ENCODE results near the gene SLC41A3.

Gene SLC41A3

GRCh38 chr3:126080970-126081369, 3.0 kb downstream of the SLC41A3 start:
- no peak for DNase-seq

- no peak for DNase-seq
Measured at GRCh38 chr3:126078866-126079265, 5.1 kb downstream of the SLC41A3 start.

- no peak for DNase-seq
Measured at GRCh38 chr3:126077754-126078153, 6.2 kb downstream of the SLC41A3 start.

GRCh38 chr3:126076140-126076539, 7.8 kb downstream of the SLC41A3 start:
- no peak for DNase-seq

GRCh38 chr3:126070146-126070545, 13.8 kb downstream of the SLC41A3 start:
- DNase-seq = no peak

GRCh38 chr3:126067959-126068358, 16.0 kb downstream of the SLC41A3 start:
- DNase-seq = no peak

GRCh38 chr3:126066676-126067075, 17.2 kb downstream of the SLC41A3 start:
- peak; percentile 45 for DNase-seq

- DNase-seq = peak; percentile 16
Measured at GRCh38 chr3:126065876-126066275, 18.0 kb downstream of the SLC41A3 start.

GRCh38 chr3:126064627-126065258, 19.2 kb downstream of the SLC41A3 start:
- peak; percentile 53 for DNase-seq

GRCh38 chr3:126063358-126063965, 20.5 kb downstream of the SLC41A3 start:
- DNase-seq = no peak

GRCh38 chr3:126061301-126062032, 22.5 kb downstream of the SLC41A3 start:
- no peak for DNase-seq

- DNase-seq = no peak
Measured at GRCh38 chr3:126060613-126061145, 23.2 kb downstream of the SLC41A3 start.

GRCh38 chr3:126058666-126059065, 25.3 kb downstream of the SLC41A3 start:
- DNase-seq = no peak

GRCh38 chr3:126057936-126058335, 26.0 kb downstream of the SLC41A3 start:
- DNase-seq = no peak

GRCh38 chr3:126057501-126057819, 26.5 kb downstream of the SLC41A3 start:
- DNase-seq = no peak

- DNase-seq = no peak
Measured at GRCh38 chr3:126056681-126057500, 27.0 kb downstream of the SLC41A3 start.

- no peak for DNase-seq
Measured at GRCh38 chr3:126056088-126056487, 27.8 kb downstream of the SLC41A3 start.

- no peak for DNase-seq
Measured at GRCh38 chr3:126054870-126055269, 29.1 kb downstream of the SLC41A3 start.

- DNase-seq = no peak
Measured at GRCh38 chr3:126053949-126054569, 29.9 kb downstream of the SLC41A3 start.

GRCh38 chr3:126053513-126053912, 30.4 kb downstream of the SLC41A3 start:
- no peak for DNase-seq

GRCh38 chr3:126052196-126053058, 31.5 kb downstream of the SLC41A3 start:
- no peak for DNase-seq

- no peak for DNase-seq
Measured at GRCh38 chr3:126051741-126052140, 32.2 kb downstream of the SLC41A3 start.
